Endometrium (tissue), 2 donors: ENCODE measurements around the gene TIE1.

Experiments
- FAIRE-seq: peaks from 2 replicates; lab custom pipeline; 2012; peaks lifted over from hg19 to GRCh38; lab: Jason Lieb, UNC
- donor health status: control.
- donor health status: control.

Gene TIE1

DNA sequence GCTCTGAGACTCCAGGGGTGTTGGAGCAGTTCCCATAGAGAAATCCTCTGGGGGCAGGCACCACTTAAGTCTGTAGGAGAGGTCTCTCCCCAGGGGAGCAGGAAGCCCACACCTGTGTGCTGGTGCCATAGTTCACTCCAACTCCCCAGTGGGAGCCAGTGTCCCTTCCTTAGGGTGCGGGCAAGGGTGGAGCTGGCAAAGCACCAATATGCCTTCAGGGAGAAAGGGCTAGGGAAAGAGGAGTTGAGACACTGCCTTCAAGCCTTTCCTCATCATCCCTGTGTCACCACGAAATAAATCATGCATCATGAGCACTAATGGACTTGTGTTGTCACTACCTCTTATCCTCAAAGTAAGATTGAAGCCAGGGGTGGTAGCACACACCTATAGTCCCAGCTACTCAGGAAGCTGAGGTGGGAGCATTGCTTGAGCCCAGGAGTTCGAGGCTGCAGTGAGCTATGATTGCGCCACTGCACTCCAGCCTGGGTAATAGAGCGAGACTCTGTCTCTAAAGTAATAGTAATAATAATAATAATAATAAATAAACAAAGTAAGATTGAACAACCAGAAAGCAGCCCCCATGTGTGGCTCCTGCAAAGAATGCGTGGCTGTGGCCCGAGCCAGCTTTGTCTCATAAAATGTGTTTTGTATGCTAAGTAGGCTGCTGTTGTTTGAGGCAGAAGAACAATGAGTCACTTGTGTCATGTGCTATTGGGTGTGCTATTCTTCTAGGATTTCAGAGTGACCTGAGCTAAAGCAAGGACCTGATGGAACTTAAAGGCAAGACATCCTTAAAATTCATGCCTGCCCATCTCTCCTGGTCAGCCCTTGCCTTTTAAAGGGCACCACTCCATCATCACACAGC is 6.7 kb upstream of the TIE1 start:
- no peak for FAIRE-seq

DNA sequence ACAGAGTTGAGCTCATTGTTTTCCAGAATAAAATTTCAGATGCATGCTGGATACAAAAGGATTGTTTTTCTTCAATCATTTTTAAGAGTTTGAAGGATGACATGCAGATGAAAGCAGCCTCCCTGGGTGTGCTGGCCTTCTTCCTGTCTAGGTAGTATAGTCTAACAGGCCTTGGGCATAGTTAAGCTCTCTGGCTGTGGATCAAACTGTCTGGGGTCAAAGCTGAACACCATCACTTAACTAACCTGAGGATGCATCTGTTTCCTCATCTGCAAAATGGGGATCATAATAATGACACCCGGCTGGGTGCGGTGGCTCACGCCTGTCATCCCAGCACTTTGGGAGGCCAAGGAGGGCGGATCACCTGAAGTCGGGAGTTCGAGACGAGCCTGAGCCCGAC is 6.0 kb upstream of the TIE1 start:
- FAIRE-seq, result no peak

DNA sequence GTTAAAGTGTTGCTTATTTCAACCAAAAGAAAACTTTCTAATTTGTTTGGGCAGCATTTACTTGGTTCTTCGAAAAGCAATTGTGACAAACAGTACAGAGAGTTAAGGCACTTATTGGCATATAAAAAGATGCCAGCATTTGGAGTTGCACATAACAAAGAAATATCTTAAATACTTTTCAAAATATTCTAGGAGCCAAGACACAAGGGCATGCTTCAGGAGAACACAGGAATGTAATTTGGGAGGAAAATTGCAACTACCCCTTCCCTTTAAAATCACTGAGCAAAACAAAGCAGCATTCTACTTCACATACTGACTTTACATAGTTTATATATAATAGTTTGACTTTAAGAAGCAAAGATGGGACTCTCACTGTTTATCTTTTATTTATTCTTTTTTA is 4.6 kb upstream of the TIE1 start:
- no peak for FAIRE-seq

DNA sequence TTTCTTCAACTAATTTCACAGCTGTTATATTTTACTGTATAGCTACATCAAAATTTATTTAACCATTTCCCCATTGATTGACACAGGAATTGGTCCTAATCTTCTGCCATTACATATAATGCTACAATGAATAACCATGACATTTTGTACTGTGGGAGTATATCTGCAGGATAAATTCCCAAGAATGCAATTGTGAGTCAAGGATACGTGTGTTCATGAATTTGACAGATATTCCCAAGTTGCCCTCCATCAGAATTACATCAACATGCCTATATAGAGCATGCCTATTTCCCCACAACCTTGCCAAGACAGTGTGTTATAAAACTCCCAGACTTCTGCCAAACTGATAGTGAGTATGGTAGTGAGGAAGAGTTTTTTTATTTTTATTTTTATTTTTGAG is 2.7 kb upstream of the TIE1 start:
- FAIRE-seq, result no peak

DNA sequence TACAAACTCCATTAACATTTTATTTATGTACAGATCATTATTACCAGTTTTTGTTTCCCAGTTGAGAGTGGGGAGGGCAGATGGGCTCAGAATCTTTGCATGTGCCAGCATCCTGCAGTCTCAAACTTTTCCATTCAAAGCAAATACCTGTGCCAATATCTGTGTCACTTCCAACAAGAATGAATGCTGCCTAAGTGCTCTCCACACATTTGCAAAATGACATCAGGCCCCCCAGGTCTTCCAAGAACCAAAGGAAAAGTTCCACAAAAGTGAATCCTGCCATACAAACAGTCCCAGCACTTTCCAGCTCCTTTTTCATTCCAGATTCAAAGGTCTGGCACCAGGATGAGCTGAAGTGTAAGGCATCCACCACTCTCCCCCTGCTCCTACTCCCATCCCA is 1.7 kb upstream of the TIE1 start:
- no peak for FAIRE-seq

GRCh38 chr1:43302201-43302600 is 1.4 kb downstream of the TIE1 start:
- no peak for FAIRE-seq

DNA sequence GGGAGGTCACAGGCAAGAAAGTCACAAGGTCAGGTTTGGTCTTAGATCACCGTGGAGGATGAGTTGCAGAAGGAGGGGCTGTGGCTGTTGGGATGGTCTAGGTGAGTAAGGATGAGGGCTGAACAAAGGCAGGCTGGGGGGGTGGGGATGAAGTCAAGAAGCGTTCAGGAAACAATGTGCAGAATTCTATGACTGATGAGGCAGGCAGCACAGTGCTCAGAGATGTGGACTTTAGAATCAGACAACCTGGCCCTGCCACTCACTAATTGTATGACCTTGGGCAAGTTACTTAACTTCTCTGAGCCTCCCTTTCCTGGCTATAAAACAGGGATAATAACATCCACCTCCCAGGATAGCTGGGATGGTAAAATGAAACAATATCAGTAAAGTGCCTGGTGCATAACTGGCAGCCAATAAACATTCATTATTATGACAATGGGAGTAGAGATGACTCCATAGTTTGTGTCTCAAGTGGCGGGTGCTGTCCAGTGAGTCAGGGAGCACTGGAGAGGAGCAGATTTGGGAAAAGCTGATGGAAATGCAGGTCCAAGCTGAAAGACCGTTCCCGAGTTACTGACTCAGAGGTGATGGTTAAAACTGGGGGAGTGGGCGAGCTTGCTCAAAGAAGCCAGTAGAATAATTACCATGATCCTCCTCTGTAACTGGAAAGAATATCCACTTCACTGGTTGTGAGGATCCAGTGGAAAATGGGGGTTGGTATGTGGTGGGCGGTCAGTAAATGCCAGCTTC is 2.1 kb downstream of the TIE1 start:
- no peak for FAIRE-seq

- no peak for FAIRE-seq
These were observed 2.9 kb downstream of the TIE1 start for GRCh38 chr1:43303471-43304313.

DNA sequence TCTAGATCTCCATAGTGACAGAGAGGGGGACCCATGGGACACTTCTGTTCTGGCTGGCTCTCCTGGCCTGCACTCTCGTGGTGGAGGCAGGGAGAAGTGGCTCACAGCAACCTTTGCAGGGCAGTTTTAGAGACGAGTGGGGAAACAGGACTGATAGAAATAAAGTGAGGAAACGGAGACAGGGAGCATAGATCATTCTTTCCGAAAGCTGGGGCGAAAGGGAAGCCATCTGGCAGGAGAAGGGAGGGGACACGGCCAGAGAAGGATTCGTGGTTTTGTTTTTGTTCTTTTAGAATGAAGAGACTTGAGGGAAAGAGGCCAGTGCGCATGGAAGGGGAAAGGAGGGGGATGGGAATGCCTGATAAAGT is 3.5 kb downstream of the TIE1 start:
- FAIRE-seq, result no peak

DNA sequence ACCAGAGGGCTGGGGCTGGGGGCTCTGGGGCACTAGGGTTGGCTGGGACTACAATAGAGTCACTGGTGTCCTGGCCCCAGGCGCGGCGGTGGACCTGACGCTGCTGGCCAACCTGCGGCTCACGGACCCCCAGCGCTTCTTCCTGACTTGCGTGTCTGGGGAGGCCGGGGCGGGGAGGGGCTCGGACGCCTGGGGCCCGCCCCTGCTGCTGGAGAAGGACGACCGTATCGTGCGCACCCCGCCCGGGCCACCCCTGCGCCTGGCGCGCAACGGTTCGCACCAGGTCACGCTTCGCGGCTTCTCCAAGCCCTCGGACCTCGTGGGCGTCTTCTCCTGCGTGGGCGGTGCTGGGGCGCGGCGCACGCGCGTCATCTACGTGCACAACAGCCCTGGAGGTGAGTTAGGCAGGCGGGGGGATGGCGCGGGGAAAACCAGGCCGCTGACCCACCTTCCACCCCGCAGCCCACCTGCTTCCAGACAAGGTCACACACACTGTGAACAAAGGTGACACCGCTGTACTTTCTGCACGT is 4.1 kb downstream of the TIE1 start:
- no peak for FAIRE-seq

- FAIRE-seq, result no peak
These were observed 4.7 kb downstream of the TIE1 start for GRCh38 chr1:43305461-43305860.

DNA sequence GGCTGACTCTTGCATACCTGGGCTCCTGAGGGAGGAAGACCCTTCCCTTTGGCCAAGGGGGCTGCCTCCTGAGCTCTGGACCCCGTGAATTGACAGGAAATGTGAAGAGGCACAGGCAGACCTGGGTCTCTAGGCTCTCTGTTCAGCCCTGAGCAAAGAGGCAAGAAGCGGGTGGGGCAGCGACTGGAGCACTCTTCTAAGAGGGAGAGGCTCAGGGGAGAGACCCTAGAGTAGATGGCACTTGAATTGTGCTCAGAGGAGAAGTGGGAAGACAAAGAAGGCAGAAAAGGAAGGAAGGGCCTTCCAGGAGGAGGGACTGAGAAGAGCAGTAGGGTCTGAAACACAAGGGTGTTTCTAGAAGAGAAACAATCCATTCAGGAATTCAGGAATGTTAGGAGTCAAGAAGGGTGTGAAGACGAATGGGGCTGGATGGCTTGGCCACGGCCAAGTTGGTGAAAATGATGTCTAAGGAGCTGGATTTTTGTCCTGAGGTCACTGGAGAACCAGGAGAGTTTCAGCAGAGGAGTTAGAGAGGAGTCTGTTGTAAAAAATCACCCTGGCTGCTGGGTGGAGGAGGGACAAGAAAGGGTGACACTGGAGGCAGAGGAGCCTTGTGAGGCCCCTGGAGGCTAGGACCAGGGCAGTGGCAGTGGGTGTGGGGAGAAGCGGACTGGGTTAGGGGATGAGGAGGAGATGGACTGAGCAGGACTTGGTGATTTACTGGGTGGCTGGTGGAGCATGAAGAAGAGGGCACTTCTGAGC is 5.3 kb downstream of the TIE1 start:
- no peak for FAIRE-seq

GRCh38 chr1:43306688-43307457 is 6.1 kb downstream of the TIE1 start:
- no peak for FAIRE-seq

DNA sequence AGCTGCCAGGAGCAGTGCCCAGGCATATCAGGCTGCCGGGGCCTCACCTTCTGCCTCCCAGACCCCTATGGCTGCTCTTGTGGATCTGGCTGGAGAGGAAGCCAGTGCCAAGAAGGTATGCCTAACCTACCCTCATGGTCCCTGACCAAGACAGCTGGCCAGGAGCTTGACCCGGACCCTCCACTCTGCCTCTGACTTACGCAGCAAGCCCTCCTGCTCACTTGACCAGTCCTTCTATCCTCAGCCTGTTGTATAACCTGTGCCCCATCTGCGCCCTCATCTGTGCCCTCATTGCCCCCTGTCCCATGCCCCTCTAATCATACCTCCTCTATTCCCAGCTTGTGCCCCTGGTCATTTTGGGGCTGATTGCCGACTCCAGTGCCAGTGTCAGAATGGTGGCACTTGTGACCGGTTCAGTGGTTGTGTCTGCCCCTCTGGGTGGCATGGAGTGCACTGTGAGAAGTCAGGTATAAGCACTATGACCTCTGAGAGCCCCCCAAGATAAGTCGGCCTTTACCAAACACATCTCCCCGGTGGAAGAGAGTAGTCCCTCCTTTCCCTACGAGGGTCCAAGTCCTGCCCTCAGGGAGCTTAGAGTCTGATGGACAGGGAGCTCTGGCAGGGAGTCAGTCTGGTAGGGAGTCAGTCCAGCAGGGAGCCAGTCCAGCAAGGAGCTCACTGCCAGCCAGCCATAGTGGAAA is 6.8 kb downstream of the TIE1 start:
- FAIRE-seq, result no peak

DNA sequence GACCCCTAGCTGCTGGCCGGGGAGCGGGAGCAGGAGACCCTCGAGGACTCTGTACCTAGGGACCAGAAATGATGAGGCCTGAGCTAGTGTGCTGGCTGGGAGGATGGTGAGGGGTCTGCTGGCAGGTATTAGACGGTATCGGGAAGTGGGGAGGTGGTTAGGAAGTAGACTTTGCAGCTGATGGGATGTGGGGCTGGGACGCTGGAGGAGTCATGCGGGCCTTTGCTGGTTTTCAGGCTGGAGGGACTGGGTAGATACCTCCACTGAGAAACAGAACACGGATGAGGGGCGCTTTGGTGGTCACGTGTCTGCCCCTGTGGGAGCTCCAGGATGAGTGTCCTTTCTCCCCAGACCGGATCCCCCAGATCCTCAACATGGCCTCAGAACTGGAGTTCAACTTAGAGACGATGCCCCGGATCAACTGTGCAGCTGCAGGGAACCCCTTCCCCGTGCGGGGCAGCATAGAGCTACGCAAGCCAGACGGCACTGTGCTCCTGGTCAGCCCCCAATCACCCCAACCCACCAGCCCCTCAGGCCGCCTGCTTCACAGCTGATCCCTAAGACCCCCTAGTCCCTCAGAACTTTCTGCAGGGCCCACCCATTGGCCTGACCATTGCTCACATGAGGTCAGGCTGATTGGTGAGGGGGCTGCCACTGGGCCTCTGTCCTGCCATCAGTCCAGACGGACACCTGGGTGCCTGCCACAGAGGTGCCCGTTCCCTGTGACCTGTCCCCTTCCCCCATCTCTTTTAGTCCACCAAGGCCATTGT is 8.0 kb downstream of the TIE1 start:
- no peak for FAIRE-seq

- FAIRE-seq, result no peak
These were observed 8.7 kb downstream of the TIE1 start for GRCh38 chr1:43309405-43310025.

- no peak for FAIRE-seq
These were observed 10.7 kb downstream of the TIE1 start for GRCh38 chr1:43311521-43311920.

DNA sequence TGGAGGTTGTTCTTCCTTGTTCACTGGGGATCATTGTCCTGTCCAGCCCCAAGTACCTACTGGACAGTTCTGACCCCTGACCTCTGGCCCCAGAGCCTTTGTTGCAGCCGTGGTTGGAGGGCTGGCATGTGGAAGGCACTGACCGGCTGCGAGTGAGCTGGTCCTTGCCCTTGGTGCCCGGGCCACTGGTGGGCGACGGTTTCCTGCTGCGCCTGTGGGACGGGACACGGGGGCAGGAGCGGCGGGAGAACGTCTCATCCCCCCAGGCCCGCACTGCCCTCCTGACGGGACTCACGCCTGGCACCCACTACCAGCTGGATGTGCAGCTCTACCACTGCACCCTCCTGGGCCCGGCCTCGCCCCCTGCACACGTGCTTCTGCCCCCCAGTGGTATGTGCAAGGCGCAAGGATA is 11.4 kb downstream of the TIE1 start:
- FAIRE-seq, result no peak
